LNCaP clone FGC (cell line): ENCODE measurements around the gene SART1.

Experiments used
- DNase-seq: peaks from one replicate; pipeline ENCODE4 v3.0.0-alpha.2; 2011; ENCODE audit warnings: low read depth
- H3K4me3 ChIP-seq: 2 replicates; pipeline ENCODE4 v1.5.1; 2011; ENCODE audit warnings: mild to moderate bottlenecking, low read depth, low read length, control low read depth
- TF ChIP-seq, protein P1 (sequence below): IDR thresholded peaks from 2 replicates; pipeline ENCODE4 v1.5.1; 2012; ENCODE audit warnings: mild to moderate bottlenecking; ENCODE audit not compliant: control insufficient read depth, insufficient read depth; ENCODE audit errors: extremely low read depth

Gene SART1

GRCh38 chr11:65954771-65955170 is 6.8 kb upstream of the SART1 start:
- TF ChIP-seq, protein P1, sequence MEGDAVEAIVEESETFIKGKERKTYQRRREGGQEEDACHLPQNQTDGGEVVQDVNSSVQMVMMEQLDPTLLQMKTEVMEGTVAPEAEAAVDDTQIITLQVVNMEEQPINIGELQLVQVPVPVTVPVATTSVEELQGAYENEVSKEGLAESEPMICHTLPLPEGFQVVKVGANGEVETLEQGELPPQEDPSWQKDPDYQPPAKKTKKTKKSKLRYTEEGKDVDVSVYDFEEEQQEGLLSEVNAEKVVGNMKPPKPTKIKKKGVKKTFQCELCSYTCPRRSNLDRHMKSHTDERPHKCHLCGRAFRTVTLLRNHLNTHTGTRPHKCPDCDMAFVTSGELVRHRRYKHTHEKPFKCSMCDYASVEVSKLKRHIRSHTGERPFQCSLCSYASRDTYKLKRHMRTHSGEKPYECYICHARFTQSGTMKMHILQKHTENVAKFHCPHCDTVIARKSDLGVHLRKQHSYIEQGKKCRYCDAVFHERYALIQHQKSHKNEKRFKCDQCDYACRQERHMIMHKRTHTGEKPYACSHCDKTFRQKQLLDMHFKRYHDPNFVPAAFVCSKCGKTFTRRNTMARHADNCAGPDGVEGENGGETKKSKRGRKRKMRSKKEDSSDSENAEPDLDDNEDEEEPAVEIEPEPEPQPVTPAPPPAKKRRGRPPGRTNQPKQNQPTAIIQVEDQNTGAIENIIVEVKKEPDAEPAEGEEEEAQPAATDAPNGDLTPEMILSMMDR: no peak
- no peak overlapping the region for H3K4me3 ChIP-seq
- DNase-seq: no peak

DNA sequence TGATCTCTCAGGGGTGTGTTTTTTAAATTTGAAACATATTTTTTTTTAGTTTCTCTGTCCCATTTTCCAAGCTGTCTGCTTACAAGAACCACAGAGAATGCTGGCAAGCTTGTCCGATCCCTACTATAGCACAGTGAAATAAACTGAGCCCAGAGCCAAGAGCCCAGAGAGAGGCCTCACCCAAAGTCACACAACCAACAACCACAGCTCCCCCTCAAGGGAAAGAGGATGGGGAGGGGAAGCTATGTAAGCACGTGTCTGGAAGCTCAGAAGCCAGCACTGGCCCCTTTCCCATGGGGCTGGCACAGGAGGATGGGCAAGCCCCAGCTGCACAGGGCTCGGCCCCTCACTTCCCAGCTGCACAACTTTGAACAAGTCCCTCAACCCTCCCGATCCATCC is 3.2 kb upstream of the SART1 start:
- TF ChIP-seq, protein P1: no peak
- H3K4me3 ChIP-seq: no peak overlapping the region
- no peak for DNase-seq

DNA sequence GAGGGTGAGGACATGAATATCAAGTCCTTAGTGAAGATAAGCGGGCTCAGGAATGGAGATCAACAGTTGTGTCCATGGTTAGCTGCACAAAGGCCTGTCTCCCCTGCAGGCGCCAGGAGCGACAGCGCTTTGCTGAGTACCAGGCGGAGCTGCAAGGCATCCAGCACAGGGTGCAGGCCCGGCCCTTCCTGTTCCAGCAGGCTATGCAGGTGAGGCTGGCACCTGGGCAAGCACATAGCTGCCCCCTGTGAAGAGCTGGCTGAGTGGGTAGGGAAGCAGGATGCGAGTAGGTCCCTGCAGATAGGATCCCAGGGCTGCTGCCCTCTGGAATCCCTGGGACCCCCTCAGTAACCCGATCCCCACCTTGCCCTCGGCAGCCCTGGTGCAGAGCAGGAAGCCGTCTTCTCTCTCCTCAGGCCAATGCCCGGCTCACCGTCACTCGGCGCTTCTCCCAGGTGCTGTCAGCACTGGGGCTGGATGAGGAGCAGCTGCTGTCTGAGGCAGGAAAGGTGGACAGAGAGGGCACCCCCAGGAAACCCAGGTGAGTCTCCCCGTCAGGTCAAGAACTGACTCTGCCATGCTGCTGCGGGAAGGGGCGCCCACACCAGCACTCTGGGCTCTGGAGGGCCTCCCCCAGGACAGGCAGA is 2.6 kb upstream of the SART1 start:
- no peak overlapping the region for H3K4me3 ChIP-seq
- TF ChIP-seq, protein P1: no peak
- no peak for DNase-seq

- no peak for DNase-seq
- TF ChIP-seq, protein P1: no peak
Observed at GRCh38 chr11:65960824-65961266, 689 bp upstream of the SART1 start.

DNA sequence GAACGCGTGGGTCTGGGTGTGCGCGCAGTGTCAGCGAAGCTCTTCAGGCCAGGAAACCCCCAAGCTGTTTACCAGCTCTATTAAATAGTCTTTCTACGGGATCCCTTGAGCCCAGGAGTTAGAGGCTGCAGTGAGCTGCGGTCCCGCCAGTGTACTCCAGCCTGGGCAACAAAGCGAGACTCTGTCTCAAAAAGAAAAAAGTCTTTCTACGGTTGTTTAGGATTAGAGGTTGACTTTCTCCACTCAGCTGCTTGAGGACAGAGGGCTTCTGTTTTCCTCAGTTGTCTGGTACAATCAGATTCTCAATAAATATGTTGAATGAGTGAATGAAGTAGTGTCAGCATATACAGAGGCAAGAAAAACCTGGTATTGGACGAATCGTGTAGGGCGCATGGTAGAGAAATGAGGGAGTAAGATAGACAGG is 619 bp downstream of the SART1 start:
- DNase-seq: no peak
- TF ChIP-seq, protein P1: no peak
- H3K4me3 ChIP-seq: peak overlapping the region; percentile 72

More at GRCh38 chr11:65960824-65961266, 689 bp upstream of the SART1 start:
- H3K4me3 ChIP-seq: peak overlapping the region; percentile 72

DNA sequence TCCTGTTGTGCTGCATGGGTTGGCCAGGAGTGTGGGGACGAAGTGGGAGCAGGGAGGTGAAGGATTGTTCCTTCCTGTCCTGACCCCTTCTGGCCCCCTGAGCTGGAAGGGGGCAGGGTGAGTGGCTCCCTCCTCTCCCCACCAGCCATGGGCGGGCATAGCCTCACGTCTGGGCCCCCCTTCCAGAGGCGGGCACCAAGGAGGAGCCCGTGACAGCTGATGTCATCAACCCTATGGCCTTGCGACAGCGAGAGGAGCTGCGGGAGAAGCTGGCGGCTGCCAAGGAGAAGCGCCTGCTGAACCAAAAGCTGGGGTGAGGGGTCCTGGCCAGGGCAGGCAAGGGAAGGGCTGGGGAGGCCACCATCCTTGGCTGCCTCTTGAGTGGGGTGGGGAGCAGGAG is 3.4 kb downstream of the SART1 start:
- no peak for DNase-seq
- TF ChIP-seq, protein P1: no peak
- no peak overlapping the region for H3K4me3 ChIP-seq

DNA sequence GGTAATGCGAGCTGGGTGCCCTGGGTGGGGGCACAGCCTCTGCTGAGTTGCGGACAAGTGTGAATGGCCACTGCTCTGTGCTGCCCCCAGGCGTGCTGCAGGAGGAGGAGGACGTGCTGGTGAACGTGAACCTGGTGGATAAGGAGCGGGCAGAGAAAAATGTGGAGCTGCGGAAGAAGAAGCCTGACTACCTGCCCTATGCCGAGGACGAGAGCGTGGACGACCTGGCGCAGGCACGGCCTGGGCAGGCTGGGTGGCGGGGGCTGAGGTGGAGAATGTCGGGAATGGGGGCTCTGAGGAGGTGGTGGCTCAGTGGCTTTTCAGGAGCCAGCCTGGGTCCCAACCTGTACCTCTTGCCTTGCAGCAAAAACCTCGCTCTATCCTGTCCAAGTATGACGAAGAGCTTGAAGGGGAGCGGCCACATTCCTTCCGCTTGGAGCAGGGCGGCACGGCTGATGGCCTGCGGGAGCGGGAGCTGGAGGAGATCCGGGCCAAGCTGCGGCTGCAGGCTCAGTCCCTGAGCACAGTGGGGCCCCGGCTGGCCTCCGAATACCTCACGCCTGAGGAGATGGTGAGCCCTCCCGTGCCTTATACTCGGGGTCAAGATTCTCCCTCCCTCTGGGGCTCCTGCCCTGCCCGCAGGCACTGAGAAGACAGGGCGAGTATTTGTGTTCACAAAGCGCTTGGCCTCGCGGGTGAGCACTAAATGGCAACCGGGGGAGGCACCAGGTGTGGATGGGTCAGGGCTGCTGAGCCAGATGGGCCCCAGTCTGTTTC is 4.6 kb downstream of the SART1 start:
- no peak overlapping the region for H3K4me3 ChIP-seq
- TF ChIP-seq, protein P1: no peak
- DNase-seq: no peak
